Measurements from ENCODE around the gene RHBDL3. TPM values are rescaled to one million over a fixed set of nuclear protein-coding genes. Genes with fewer than 3 reads are reported as not detected.

RHBDL3 gene
- total RNA-seq, 1 experiment from 2014 or later = 0.80 TPM

- intact Hi-C loops (cut with micrococcal nuclease; ENCODE audit: unreplicated experiment) = no loop called here
- POLR2A ChIA-PET (ENCODE audit: low non-redundant PET) = no interaction called here
- no peak for TF ChIP-seq EZH2 (IDR thresholded peaks at IDR 0.05; ENCODE audit: borderline replicate concordance, low read depth, low read length, poor library complexity, severe bottlenecking)
- TF ChIP-seq CTCF (conservative IDR thresholded peaks at IDR 0.05; ENCODE audit: low read depth, low read length) = no peak
- H3K27ac ChIP-seq (ENCODE audit: low read depth, low read length, poor library complexity, severe bottlenecking) = no peak overlapping the region
- no peaks in the 10 kb centered on the region for H3K4me1 ChIP-seq (ENCODE audit: insufficient read depth, low read length, poor library complexity, severe bottlenecking)
- no peak for DNase-seq (ENCODE audit: low spot score)
- H3K27me3 ChIP-seq (replicated peaks; ENCODE audit: insufficient read depth, low read depth, low read length, poor library complexity) = no peaks in the 10 kb centered on the region
- no peaks in the 10 kb centered on the region for H3K9me3 ChIP-seq (ENCODE audit: low read depth, low read length, poor library complexity, severe bottlenecking)
- CTCF ChIA-PET = no interaction called here
- no TSS peak for BruUV-seq (replicated peaks)
- no peaks in the 10 kb centered on the region for H3K36me3 ChIP-seq (ENCODE audit: insufficient read depth, low read length, poor library complexity, severe bottlenecking)
- H3K4me3 ChIP-seq (ENCODE audit: low read depth, low read length, poor library complexity, severe bottlenecking) = no peak overlapping the region
These were observed 16.2 kb upstream of the RHBDL3 start for GRCh38 chr17:32249475-32249874.

- intact Hi-C loops (cut with micrococcal nuclease; ENCODE audit: unreplicated experiment) = loop anchor here (1.0 kb wide), 1 partner anchor 66 kb away; no protein-coding TSS in a partner anchor
- Histone ChIP-seq H3K27ac (ENCODE audit: low read depth, low read length, poor library complexity, severe bottlenecking) (no peak overlapping the region), H3K36me3 (ENCODE audit: insufficient read depth, low read length, poor library complexity, severe bottlenecking) (no peaks in the 10 kb centered on the region), H3K4me1 (ENCODE audit: insufficient read depth, low read length, poor library complexity, severe bottlenecking) (no peaks in the 10 kb centered on the region), H3K27me3 (replicated peaks; ENCODE audit: insufficient read depth, low read depth, low read length, poor library complexity) (no peaks in the 10 kb centered on the region), H3K9me3 (ENCODE audit: low read depth, low read length, poor library complexity, severe bottlenecking) (no peaks in the 10 kb centered on the region), H3K4me3 (ENCODE audit: low read depth, low read length, poor library complexity, severe bottlenecking) (no peak overlapping the region)
- no TSS peak for BruUV-seq (replicated peaks)
- TF ChIP-seq CTCF (conservative IDR thresholded peaks at IDR 0.05; ENCODE audit: low read depth, low read length) = peak; percentile 76
- TF ChIP-seq EZH2 (IDR thresholded peaks at IDR 0.05; ENCODE audit: borderline replicate concordance, low read depth, low read length, poor library complexity, severe bottlenecking) = no peak
- POLR2A ChIA-PET (ENCODE audit: low non-redundant PET) = interaction anchor here (0.8 kb wide), 1 partner anchor 54 kb away, joined by 3 read pairs; no protein-coding TSS in a partner anchor
- peak; percentile 71 for DNase-seq (ENCODE audit: low spot score)
- CTCF ChIA-PET = interaction anchor here (0.6 to 0.7 kb wide), 2 partner anchors 208 to 1419 kb away, joined by 4 to 14 read pairs; no protein-coding TSS in a partner anchor
These were observed 12.5 kb upstream of the RHBDL3 start for GRCh38 chr17:32253117-32253611.

GRCh38 chr17:32256012-32256700 is 9.5 kb upstream of the RHBDL3 start:
- no TSS peak for BruUV-seq (replicated peaks)
- no peak for DNase-seq (ENCODE audit: low spot score)
- intact Hi-C loops (cut with micrococcal nuclease; ENCODE audit: unreplicated experiment) = no loop called here
- TF ChIP-seq CTCF (conservative IDR thresholded peaks at IDR 0.05; ENCODE audit: low read depth, low read length) = no peak
- H3K9me3 ChIP-seq (ENCODE audit: low read depth, low read length, poor library complexity, severe bottlenecking) = no peaks in the 10 kb centered on the region
- H3K4me1 ChIP-seq (ENCODE audit: insufficient read depth, low read length, poor library complexity, severe bottlenecking) = peaks cover 4% of the 10 kb centered on the region
- POLR2A ChIA-PET (ENCODE audit: low non-redundant PET) = no interaction called here
- H3K4me3 ChIP-seq (ENCODE audit: low read depth, low read length, poor library complexity, severe bottlenecking) = no peak overlapping the region
- H3K27ac ChIP-seq (ENCODE audit: low read depth, low read length, poor library complexity, severe bottlenecking) = no peak overlapping the region
- CTCF ChIA-PET = no interaction called here
- no peaks in the 10 kb centered on the region for H3K36me3 ChIP-seq (ENCODE audit: insufficient read depth, low read length, poor library complexity, severe bottlenecking)
- no peaks in the 10 kb centered on the region for H3K27me3 ChIP-seq (replicated peaks; ENCODE audit: insufficient read depth, low read depth, low read length, poor library complexity)

All from A673 (cell line).